HEK293T (cell line): ENCODE measurements around the gene ARHGEF18.

ENCODE experiments used
- CTCF ChIA-PET: fragments of 350-600 bp; formaldehyde crosslinking; extraction: SDS; loops from one replicate; lab custom pipeline; 2021; ENCODE audit warnings: antibody characterized with exemption, inconsistent platforms; lab: Yijun Ruan, JAX
- POLR2A ChIA-PET: fragments of 350-600 bp; formaldehyde crosslinking; extraction: SDS; loops from one replicate; lab custom pipeline; 2020; ENCODE audit warnings: antibody characterized with exemption, inconsistent platforms; lab: Yijun Ruan, JAX
- DNase-seq: peaks from one replicate; pipeline ENCODE4 v3.0.0; 2012; ENCODE audit warnings: mixed read lengths; ENCODE audit errors: extremely low spot score
- ARNT ChIP-seq: fragments of 450-650 bp; IDR thresholded peaks from 2 replicates; pipeline ENCODE4 v1.6.1; 2017; ENCODE audit warnings: mild to moderate bottlenecking
- BHLHE40 ChIP-seq: fragments of 450-650 bp; IDR thresholded peaks from 2 replicates; pipeline ENCODE4 v1.6.1; 2016; ENCODE audit warnings: mild to moderate bottlenecking, moderate library complexity, borderline replicate concordance
- CTBP1 ChIP-seq: fragments of 450-650 bp; IDR thresholded peaks from 2 replicates; pipeline ENCODE4 v1.6.1; 2016; ENCODE audit warnings: borderline replicate concordance
- ELF4 ChIP-seq: fragments of 450-650 bp; IDR thresholded peaks from 2 replicates; pipeline ENCODE4 v1.6.1; 2017; ENCODE audit warnings: antibody characterized with exemption
- FOXA1 ChIP-seq: fragments of 450-650 bp; IDR thresholded peaks from 2 replicates; pipeline ENCODE4 v1.6.1; 2016; ENCODE audit warnings: mild to moderate bottlenecking
- FOXK2 ChIP-seq: fragments of 450-650 bp; IDR thresholded peaks from 2 replicates; pipeline ENCODE4 v1.6.1; 2016; ENCODE audit warnings: mild to moderate bottlenecking
- FOXM1 ChIP-seq: fragments of 450-650 bp; IDR thresholded peaks from 2 replicates; pipeline ENCODE4 v1.6.1; 2017; ENCODE audit warnings: mild to moderate bottlenecking, borderline replicate concordance
- HDGF ChIP-seq: fragments of 450-650 bp; IDR thresholded peaks from 2 replicates; pipeline ENCODE4 v1.6.1; 2017; ENCODE audit warnings: antibody characterized with exemption, borderline replicate concordance
- L3MBTL2 ChIP-seq: fragments of 450-650 bp; conservative IDR thresholded peaks from 2 replicates; pipeline ENCODE4 v1.6.1; 2016; ENCODE audit warnings: mild to moderate bottlenecking
- LEF1 ChIP-seq: fragments of 450-650 bp; IDR thresholded peaks from 2 replicates; pipeline ENCODE4 v1.6.1; 2017; ENCODE audit warnings: mild to moderate bottlenecking, borderline replicate concordance
- NFRKB ChIP-seq: fragments of 450-650 bp; IDR thresholded peaks from 2 replicates; pipeline ENCODE4 v1.6.1; 2016; ENCODE audit warnings: mild to moderate bottlenecking, moderate library complexity
- PKNOX1 ChIP-seq: fragments of 450-650 bp; IDR thresholded peaks from 2 replicates; pipeline ENCODE4 v1.6.1; 2016
- SP1 ChIP-seq: fragments of 450-650 bp; IDR thresholded peaks from 2 replicates; pipeline ENCODE4 v1.6.1; 2017
- SUZ12 ChIP-seq: fragments of 450-650 bp; IDR thresholded peaks from 2 replicates; pipeline ENCODE4 v1.6.1; 2016; ENCODE audit warnings: mild to moderate bottlenecking
- TARDBP ChIP-seq: fragments of 450-650 bp; IDR thresholded peaks from 2 replicates; pipeline ENCODE4 v1.6.1; 2016
- ZNF384 ChIP-seq: fragments of 450-650 bp; IDR thresholded peaks from 2 replicates; pipeline ENCODE4 v1.6.1; 2016

The ARHGEF18 gene

GRCh38 chr19:7328647-7329046 is 20.1 kb upstream of the ARHGEF18 start:
- no peak for TF ChIP-seq FOXM1
- no peak for TF ChIP-seq ARNT
- no peak for TF ChIP-seq PKNOX1
- no peak for TF ChIP-seq BHLHE40
- TF ChIP-seq SP1 = no peak
- TF ChIP-seq FOXA1 = no peak
- TF ChIP-seq TARDBP = no peak
- TF ChIP-seq ELF4 = no peak
- TF ChIP-seq SUZ12 = no peak
- TF ChIP-seq HDGF = no peak
- TF ChIP-seq NFRKB = no peak
- TF ChIP-seq L3MBTL2 = no peak
- no peak for TF ChIP-seq FOXK2
- TF ChIP-seq LEF1 = no peak
- TF ChIP-seq ZNF384 = no peak
- no peak for TF ChIP-seq CTBP1
- POLR2A ChIA-PET = no interaction called here
- DNase-seq = no peak
- CTCF ChIA-PET = no interaction called here

- ChIA-PET CTCF (interaction anchor here (2.2 kb wide), 1 partner anchor 8 kb away, joined by 7 read pairs; no protein-coding TSS in a partner anchor), POLR2A (no interaction called here)
- TF ChIP-seq CTBP1 (peak; percentile 71), ELF4 (no peak)
- DNase-seq = no peak
These were observed 17.3 kb upstream of the ARHGEF18 start for GRCh38 chr19:7331446-7331845.

- CTCF ChIA-PET = no interaction called here
- TF ChIP-seq L3MBTL2 (no peak), FOXK2 (no peak), BHLHE40 (no peak), ELF4 (no peak), PKNOX1 (no peak), LEF1 (no peak), ARNT (no peak), FOXA1 (no peak), SP1 (no peak), SUZ12 (no peak), TARDBP (no peak), HDGF (no peak), NFRKB (no peak), FOXM1 (no peak), CTBP1 (no peak), ZNF384 (no peak)
- POLR2A ChIA-PET = no interaction called here
- no peak for DNase-seq
These were observed 15.3 kb upstream of the ARHGEF18 start for GRCh38 chr19:7333198-7334118.

- ChIA-PET POLR2A (interaction anchor here (1.2 kb wide), 1 partner anchor 237 kb away, joined by 4 read pairs; no protein-coding TSS in a partner anchor), CTCF (no interaction called here)
- TF ChIP-seq SP1 = no peak
- TF ChIP-seq FOXK2 = no peak
- TF ChIP-seq BHLHE40 = no peak
- no peak for TF ChIP-seq TARDBP
- TF ChIP-seq FOXM1 = no peak
- TF ChIP-seq CTBP1 = no peak
- no peak for TF ChIP-seq FOXA1
- TF ChIP-seq NFRKB = no peak
- no peak for TF ChIP-seq L3MBTL2
- TF ChIP-seq SUZ12 = no peak
- no peak for TF ChIP-seq ELF4
- no peak for TF ChIP-seq LEF1
- no peak for DNase-seq
These were observed 12.3 kb upstream of the ARHGEF18 start for GRCh38 chr19:7336321-7336973.

- CTCF ChIA-PET = no interaction called here
- POLR2A ChIA-PET = interaction anchor here (1.2 kb wide), 1 partner anchor 238 kb away, joined by 4 read pairs; no protein-coding TSS in a partner anchor
- no peak for TF ChIP-seq ELF4
- TF ChIP-seq TARDBP = no peak
- TF ChIP-seq FOXM1 = no peak
- TF ChIP-seq NFRKB = no peak
- TF ChIP-seq SUZ12 = no peak
- no peak for TF ChIP-seq FOXA1
- TF ChIP-seq PKNOX1 = no peak
- TF ChIP-seq CTBP1 = no peak
- no peak for TF ChIP-seq ZNF384
- no peak for TF ChIP-seq LEF1
- TF ChIP-seq L3MBTL2 = no peak
- TF ChIP-seq BHLHE40 = no peak
- TF ChIP-seq FOXK2 = no peak
- no peak for TF ChIP-seq ARNT
- no peak for TF ChIP-seq HDGF
- no peak for TF ChIP-seq SP1
- no peak for DNase-seq
These were observed 11.2 kb upstream of the ARHGEF18 start for GRCh38 chr19:7337380-7338194.
